Measurements from ENCODE around the gene TCN2.

- TF ChIP-seq, protein P1, sequence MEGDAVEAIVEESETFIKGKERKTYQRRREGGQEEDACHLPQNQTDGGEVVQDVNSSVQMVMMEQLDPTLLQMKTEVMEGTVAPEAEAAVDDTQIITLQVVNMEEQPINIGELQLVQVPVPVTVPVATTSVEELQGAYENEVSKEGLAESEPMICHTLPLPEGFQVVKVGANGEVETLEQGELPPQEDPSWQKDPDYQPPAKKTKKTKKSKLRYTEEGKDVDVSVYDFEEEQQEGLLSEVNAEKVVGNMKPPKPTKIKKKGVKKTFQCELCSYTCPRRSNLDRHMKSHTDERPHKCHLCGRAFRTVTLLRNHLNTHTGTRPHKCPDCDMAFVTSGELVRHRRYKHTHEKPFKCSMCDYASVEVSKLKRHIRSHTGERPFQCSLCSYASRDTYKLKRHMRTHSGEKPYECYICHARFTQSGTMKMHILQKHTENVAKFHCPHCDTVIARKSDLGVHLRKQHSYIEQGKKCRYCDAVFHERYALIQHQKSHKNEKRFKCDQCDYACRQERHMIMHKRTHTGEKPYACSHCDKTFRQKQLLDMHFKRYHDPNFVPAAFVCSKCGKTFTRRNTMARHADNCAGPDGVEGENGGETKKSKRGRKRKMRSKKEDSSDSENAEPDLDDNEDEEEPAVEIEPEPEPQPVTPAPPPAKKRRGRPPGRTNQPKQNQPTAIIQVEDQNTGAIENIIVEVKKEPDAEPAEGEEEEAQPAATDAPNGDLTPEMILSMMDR (IDR thresholded peaks at IDR 0.05 in 8 of 11, conservative IDR thresholded peaks at IDR 0.05 in 3 of 11): no peak
- no peak for TF ChIP-seq POLR2A (IDR thresholded peaks at IDR 0.05)
- TF ChIP-seq POLR2AphosphoS5 (IDR thresholded peaks at IDR 0.05): no peak
Measured at GRCh38 chr22:30582788-30583545, 24.0 kb upstream of the TCN2 start.

All from spleen (tissue), 7 donors.